KG1 (cell line): ENCODE measurements around the gene MS4A15.
"Not testable (repeated sequence)": the region's sequence is repeated elsewhere in the genome, so short reads cannot be mapped to it uniquely, and the experiment has no call there.

ENCODE experiments used
- DNase-seq: peaks from one replicate; lab custom pipeline; 2025; lab: John Stamatoyannopoulos, UW

The MS4A15 gene

GRCh38 chr11:60756307-60757032 is at the start of gene MS4A15:
Gene MS4A15 (plus strand): TSS chr11:60756867. CDS start chr11:60763734, 6,867 bp downstream.
- no peak for DNase-seq

GRCh38 chr11:60706931-60707330 is 49.7 kb upstream of the MS4A15 start:
- DNase-seq: no peak

GRCh38 chr11:60710482-60710881 is 46.2 kb upstream of the MS4A15 start:
- DNase-seq: no peak

GRCh38 chr11:60711276-60711675 is 45.4 kb upstream of the MS4A15 start:
- DNase-seq: no peak

- DNase-seq: not testable (repeated sequence)
Measured at GRCh38 chr11:60713423-60713822, 43.2 kb upstream of the MS4A15 start.

- no peak for DNase-seq
Measured at GRCh38 chr11:60717956-60718355, 38.7 kb upstream of the MS4A15 start.

- no peak for DNase-seq
Measured at GRCh38 chr11:60718524-60719316, 37.9 kb upstream of the MS4A15 start.

GRCh38 chr11:60719391-60719790 is 37.3 kb upstream of the MS4A15 start:
- no peak for DNase-seq

GRCh38 chr11:60720460-60720859 is 36.2 kb upstream of the MS4A15 start:
- DNase-seq: no peak

- DNase-seq: no peak
Measured at GRCh38 chr11:60724420-60724819, 32.2 kb upstream of the MS4A15 start, which contains the start of gene MS4A18. Gene MS4A18 (plus strand): TSS chr11:60724720.

GRCh38 chr11:60725592-60725991 is 31.1 kb upstream of the MS4A15 start:
- no peak for DNase-seq

GRCh38 chr11:60731586-60731985 is 25.1 kb upstream of the MS4A15 start:
- DNase-seq: no peak

- no peak for DNase-seq
Measured at GRCh38 chr11:60734279-60734678, 22.4 kb upstream of the MS4A15 start.

GRCh38 chr11:60739114-60739513 is 17.6 kb upstream of the MS4A15 start:
- no peak for DNase-seq

GRCh38 chr11:60740573-60740972 is 16.1 kb upstream of the MS4A15 start:
- no peak for DNase-seq

- no peak for DNase-seq
Measured at GRCh38 chr11:60741421-60741820, 15.2 kb upstream of the MS4A15 start.

- no peak for DNase-seq
Measured at GRCh38 chr11:60743058-60743457, 13.6 kb upstream of the MS4A15 start.

GRCh38 chr11:60744114-60744513 is 12.6 kb upstream of the MS4A15 start:
- DNase-seq: no peak

GRCh38 chr11:60747359-60747873 is 9.3 kb upstream of the MS4A15 start:
- DNase-seq: no peak

- DNase-seq: no peak
Measured at GRCh38 chr11:60748225-60748624, 8.4 kb upstream of the MS4A15 start.

- DNase-seq: no peak
Measured at GRCh38 chr11:60748821-60749220, 7.8 kb upstream of the MS4A15 start.

GRCh38 chr11:60750911-60751310 is 5.8 kb upstream of the MS4A15 start:
- no peak for DNase-seq

GRCh38 chr11:60753309-60753708 is 3.4 kb upstream of the MS4A15 start:
- DNase-seq: no peak
